HTERT RPE-1 (cell line): Measurements from ENCODE around the gene SLC44A1.

Experiments used
- in situ Hi-C: fragments of 300-500 bp; cut with MboI; formaldehyde crosslinking; loops from 4 replicates; pipeline ENCODE4 v1.14.3; 2020; ENCODE audit warnings: low sequenced_read_pairs

The SLC44A1 gene

DNA sequence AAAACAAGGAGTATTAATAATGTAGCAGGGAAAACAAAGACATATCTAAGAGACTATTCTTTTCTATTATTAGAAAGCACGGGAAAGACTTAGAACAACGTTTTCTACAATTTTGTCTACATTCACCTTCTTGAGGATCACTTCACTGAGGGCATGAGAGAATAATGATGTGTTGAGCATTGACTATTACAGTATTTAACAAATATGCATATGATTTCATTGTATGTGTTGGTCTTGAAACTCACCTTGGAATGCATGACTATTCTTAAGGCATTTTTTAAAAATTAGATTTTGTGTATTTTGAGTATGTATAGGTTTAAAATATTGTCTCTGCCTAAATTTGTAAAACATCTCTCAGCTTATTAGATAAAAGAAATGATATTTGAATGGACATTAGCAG, 204.6 kb downstream of the SLC44A1 start:
- in situ Hi-C loops: no loop called here

DNA sequence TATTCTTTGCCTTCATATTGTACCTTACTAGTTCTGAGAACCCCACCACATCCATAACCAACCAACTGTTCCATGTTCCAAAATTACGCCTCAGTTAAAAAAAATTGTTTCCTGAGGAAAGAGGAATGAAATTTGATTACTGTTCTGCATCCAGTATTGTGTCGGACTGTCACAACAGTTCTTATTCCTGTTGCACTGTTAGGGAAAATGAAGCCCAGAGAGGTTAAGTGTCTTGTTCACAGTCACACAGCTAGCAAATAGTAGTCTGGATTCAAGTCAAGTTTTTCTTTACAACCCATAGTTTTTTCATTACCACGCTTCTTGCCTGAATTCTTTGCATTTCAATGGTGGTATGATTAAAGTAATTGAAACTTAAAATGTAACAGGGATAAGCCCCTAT, 207.7 kb downstream of the SLC44A1 start:
- in situ Hi-C loops: no loop called here

DNA sequence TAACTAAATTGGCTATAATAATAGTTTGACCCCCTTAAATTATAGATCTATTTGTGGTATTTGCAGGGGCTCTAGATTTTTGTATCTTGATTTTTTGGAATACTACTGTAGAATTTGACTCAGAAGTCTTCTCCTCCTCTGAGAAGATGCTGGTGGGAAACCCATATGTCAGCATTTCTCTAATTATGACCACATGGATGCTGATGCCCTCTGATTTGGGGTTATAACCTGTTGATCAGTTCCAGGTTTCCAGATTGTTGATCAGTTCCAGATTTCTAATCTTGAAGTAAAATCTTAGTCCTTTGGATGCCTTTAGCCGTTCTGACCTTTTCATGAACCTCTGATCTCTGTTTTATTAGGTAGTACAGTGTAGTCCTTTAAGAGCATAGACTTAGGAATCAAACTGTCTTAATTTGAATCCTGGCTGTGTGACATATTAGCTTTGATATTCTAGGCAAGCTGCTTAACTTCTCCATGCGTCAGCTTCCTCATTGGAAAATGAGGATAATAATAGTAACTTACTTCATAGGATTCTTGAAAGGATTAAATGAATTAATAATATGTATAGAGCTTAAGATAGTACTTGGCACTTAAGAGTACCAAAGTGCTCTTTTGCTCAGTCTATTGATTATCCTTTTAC, 211.5 kb downstream of the SLC44A1 start:
- in situ Hi-C loops: no loop called here

DNA sequence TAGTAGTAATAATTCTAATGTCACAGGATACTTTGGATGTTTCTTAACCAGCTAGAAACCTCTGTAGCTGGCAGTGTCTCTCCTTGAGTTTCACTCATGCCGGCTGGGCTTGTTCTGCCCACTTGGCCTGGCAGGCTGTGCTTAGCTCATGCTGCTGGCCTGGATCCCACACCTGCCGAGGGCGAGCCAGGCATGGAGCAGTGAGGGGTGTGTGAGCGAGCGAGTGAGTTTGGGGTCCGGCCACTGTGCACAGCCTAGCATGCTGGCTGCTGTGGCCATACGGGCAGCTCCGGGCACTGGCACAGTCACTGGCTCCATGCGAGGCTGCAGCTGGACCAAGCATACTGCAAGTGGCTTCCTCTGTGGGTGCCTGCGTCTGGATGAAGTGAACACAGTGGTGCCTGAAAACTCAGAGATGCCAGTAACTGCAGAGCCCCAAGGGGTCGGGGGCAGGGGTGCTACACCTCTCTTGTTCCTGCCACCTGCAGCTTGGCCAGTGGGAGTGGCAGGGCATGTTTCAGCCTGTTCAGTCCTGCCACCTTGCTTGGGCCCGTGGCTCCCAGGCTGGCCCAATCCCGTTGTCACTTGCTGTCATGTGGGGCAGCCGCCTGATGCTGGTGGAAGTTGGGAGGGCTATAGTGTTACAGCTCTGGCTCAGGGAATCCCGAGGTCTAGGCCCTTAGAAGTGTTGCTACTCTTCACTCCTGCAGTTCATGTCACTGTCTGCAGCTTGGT, 213.3 kb downstream of the SLC44A1 start:
- in situ Hi-C loops: no loop called here

DNA sequence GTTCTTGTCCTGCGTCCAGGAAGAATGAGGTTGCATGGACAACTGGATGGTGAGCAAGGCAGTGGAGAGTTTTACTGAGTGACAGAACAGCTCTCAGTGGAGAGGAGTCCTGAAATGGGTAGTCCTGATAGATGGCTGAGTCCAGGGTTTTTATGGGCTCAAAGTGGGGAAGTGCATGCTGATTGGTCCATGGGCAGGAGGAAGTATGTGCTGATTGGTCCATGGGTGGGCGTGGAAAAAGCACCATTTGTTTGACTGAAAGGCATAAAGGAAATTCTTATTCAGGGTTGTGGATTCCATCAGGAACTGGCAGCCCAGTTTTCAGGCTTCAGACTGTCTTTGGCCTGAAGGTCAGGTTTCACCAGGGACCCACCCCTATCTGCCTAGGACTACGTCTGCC, 214.0 kb downstream of the SLC44A1 start:
- in situ Hi-C loops: no loop called here

DNA sequence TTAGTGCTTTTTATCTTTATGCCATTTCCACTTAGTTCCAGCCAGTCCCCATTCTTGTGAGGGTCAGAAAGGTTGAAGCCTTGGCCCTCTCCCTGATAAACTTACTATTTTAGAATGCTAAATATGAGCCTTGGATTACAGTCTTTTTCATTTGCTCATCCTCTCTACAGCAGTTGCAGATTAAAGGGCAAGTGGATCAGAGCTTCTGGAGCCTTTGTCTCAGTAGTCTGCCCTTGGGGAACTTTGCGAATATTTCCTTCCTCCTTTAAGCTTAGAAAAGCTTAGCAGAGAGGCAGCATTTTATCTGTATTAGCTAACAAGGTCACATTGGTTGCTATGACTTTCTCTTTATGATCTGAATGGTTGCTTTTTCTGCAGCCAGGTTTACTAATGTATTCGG, 214.9 kb downstream of the SLC44A1 start:
- in situ Hi-C loops: no loop called here

DNA sequence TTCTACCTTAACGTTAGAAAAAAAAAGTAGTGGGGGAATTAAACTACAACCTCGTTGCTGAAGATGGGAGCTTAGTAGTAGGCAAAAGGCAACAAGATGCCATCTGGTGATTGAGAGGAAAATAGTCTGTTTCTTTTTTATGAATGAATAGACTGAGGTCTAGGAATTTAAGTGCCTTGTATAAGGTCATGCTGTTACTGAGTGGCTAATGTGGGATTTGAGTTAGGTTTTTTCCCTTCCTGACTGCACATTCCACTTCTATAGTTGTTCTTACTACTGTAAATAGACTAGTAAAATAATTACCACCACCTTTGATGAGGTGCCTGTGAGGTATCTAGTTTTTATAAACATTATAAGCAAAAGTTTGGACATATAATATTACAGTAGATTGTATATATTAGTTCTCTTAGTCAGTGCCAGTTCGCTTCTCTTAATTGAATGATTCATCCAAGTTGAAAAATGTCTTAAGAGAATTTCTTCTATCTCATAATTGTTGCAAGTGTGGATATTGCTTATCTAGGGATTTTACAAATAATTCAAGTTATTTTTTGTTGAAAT, 222.5 kb downstream of the SLC44A1 start:
- in situ Hi-C loops: no loop called here

DNA sequence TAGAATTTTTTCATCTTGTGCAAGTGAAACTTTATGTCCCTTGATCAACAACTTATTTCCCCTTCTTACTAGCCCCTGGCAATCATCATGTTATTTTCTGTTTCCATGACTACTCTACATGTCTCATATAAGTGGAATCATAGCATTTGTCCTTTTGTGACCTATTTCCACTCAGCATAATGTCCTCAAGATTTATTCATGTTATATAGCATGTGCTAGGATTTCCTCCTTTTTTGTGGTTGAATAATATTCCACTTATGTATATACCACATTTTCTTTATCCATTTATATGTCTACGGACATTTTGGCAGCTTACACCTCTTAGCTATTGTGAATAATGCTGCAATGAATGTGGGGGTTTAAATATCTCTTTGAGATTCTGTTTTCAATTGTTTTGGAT, 224.4 kb downstream of the SLC44A1 start:
- in situ Hi-C loops: no loop called here

DNA sequence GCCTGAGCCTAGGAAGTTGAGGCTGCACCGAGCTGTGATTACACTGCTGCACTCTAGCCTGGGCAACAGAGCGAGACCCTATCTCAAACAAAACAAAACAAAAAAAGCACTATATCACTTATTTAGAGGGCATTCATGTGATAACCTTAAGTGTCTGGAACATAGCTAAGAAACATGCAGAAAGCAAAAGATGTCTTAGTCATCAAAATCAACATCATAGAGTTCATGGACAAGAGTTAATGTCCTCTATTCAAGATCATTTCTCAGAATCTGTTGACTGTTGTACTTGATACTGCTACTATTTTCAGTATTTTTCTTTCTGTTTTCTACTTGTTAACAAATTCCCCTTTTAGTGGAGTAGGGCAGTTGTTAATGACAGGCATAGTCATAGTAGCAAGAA, 228.8 kb downstream of the SLC44A1 start:
- in situ Hi-C loops: no loop called here

DNA sequence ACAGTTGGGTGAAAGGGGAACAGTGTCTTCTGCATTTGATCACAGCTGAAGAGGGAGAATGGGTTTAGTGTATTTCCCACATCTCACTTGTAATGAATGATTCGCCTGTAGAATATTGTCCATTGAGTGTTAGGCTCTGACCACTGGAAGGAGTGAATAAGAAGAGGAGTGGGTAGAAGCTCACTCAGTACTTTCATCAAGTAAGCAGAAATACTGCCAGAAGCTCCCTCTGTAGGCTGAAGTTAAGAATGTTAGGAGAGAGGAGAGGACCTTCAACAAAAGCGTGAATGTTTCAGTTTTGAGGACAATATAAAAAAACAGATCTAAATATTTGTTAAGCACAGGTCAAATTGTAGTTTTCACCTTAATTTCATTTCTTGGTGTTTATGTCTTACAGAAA, 230.9 kb downstream of the SLC44A1 start:
- in situ Hi-C loops: no loop called here

DNA sequence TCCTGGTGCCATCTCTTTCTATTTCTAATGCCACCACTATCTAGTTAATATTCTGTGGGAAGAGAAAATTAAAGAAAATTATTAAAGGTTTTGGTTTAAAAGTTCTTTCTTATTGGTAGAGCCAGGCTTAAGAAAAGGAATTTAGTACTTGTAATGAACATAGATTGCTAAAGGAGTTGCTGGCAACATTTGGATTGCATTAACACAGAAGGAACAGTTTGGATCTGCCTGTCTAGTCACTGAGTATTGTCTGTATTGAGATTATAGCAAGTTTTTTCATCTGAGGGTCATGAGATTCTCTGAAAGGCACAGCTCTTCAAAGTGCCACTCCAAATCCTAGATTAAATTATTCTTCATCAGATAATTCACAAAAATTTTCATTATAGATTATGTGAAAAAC, 235.4 kb downstream of the SLC44A1 start:
- in situ Hi-C loops: no loop called here

DNA sequence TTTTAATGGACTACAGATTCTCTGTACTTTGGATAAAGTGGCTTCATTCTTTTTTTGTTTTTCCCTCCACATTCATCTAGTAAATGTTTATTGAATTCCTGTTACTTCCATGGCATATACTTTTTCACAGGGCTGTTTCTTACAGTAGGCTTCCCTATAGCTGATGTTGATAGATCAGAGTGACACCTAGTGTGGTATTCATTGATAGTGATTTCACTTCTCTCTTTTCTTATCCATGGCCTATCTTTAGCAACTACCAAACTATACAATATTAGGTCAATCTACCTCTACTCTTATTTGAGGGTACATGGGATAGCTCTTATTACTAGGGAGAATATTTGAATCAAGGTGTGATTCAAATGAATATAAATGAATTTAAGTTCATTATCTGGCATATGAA, 239.2 kb downstream of the SLC44A1 start:
- in situ Hi-C loops: no loop called here

DNA sequence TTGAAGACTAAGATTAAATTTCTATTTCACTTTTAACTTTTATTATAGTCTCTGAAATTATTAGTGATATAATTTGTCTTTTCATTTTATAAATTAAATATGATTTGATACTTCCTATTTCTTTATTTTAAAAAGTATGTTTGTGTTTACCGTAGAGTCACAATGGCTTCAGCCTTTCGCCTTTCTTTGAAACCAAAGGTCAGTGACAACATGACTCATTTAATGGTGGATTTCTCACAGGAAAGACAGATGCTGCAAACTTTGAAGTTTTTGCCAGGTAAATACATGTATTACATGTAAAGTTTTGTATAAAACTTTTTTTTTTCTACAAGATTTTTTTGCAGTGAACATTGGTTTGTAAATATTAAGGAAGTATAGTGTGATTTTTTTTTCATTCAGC, 239.8 kb downstream of the SLC44A1 start:
- in situ Hi-C loops: no loop called here

DNA sequence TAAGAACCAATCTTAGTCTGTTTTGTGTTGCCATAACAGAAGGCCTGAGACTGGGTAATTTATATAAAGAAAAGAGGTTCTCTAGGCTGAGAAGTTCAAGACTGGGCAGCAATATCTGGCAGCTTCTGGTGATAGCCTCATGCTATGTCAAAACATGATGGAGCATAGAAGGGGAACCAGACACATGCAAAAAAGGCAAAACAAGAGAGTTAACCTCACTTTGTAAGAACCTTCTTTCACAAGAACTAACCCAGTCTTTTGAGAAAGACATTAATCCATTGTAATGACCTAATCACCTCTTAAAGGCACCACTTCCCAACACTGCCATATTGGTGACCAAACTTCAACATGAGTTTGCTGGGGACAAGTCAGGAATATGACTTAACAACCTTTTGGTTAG, 240.7 kb downstream of the SLC44A1 start:
- in situ Hi-C loops: no loop called here
